HTERT RPE-1 (cell line): ENCODE measurements around the gene NRXN2.

ENCODE experiments used
- in situ Hi-C: fragments of 300-500 bp; cut with MboI; formaldehyde crosslinking; loops from 4 replicates; pipeline ENCODE4 v1.14.3; 2020; ENCODE audit warnings: low sequenced_read_pairs

The NRXN2 gene

DNA sequence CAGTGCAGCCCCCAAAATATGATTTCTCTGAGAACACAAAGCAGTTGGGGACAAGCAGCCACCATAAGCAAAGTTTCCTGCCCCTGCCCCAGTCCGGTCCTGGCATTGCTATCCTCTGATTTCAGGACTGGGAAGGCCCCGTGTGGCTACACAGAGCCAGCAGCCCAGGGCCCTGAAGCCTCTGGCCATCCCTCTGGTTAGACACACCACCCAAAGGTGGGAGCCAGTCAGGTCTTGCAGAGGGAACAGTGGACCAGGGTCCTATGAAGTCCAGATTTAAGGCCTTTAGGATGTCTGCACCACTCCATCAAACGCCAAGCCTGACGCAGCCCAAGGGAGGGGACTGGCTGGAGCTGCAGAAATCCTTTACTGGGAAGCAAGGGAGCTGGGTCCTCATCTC, 68.6 kb downstream of the NRXN2 start:
- in situ Hi-C loops: no loop called here

DNA sequence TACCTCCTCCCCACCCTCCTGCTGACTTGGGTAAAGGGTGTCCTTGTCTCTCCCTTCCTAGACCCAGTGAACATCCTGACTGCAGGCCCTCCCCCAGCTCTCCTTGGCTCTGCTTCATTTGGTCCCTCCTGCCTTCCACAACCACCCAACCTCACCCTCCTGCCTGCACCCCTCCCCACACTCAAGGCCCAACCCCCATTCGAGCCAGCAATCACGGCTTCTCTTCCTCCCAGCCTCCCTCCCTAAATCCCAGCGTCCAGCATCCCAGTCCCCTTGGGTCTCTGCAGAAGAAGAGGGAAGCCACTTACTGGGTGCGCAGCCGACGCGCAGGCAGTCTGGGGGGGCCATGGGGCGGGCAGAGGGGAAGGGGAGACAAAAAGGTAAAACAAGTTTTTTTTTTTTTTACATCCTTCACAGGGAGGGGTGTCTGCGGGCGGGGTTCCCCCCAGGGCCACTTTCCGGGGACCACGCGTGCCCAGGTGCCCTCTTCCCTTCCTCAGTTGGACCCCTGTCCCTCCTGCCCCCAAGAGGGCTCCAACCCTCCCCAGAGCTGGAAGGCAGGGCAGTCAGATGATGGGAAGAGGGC, 69.5 kb downstream of the NRXN2 start:
- in situ Hi-C loops: no loop called here

DNA sequence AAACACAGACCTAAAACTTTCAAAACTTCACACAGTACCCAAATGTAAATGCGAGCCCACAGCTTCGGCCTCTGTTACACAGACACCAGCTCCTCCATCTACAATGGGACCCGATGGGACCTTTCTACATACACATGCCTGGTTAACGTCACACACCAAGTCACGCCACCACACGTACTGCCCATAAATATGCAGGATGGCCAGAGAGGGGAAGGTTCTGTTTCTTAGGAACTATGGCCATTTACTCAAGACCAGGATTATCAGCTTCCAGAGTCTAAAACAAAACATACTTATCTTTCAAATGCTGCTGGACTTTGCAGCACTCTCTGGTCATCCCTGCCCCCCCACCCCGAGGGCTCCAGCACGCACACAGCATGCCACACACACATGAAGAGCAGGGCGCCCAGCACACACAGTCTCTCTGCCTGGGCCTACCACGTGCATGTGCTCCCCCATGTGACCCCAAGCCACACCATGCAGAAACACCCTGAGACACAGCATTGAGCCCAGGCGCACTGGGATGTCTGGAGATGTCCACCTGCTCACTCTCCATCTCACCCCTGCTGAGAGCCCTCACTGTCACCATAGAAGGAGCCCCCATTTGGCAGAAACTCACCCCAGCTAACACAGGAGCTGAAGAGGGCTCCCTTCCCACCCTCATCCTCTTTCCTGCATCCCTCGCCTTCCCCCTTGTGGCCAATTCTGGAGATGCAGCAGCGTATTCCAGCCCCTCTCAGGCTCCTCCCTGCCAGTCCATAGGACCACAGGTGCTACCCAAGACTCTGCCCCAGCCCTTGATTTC, 70.2 kb downstream of the NRXN2 start:
- in situ Hi-C loops: no loop called here

DNA sequence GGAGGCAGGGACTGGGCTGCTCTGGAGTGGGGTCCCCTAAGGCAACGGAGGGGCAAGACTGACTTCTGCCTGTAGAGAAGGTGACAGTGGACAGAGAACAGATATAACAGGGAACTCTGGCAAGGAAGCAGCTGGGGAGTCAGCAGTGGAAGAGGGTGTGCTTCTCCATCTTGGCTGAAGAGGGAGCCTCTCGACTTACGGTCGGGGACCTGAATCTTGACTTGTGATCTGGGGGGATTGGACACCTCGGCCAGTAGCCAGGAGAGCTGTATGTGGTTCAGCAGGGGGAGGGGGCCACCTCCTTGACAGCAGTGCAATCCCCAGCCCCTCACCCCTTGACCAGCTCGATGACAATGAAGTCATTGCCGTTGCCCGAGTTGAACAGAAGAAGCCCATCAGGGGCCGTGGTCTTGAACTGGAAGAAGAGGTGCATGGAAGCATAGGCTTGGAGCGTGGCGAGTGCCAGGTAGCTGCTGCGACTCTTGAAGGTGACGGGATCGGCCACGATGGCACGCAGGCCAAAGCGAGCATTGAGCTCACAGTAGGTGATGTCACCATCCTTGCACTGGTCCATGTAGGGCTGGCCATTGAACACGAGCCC, 72.0 kb downstream of the NRXN2 start:
- in situ Hi-C loops: no loop called here

DNA sequence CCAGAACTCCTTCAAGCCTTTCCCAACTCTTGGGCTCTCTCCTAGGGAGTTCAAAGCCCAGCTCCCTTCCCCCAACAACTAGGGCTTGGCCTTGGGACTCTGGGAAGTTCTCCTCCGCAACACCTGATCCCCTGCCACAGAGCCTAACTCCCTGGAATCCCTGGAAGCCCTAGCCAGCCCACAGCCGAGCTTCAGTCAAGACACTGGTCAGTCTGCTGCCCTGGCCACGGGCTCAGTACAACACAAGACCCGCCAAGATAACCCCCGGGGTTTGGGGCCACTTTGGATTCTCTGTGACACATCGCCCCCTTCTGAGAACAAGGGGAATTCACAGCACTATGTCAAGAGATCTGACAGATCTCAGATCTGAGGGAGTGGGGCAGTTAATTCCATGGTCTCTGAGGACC, 73.7 kb downstream of the NRXN2 start:
- in situ Hi-C loops: no loop called here

DNA sequence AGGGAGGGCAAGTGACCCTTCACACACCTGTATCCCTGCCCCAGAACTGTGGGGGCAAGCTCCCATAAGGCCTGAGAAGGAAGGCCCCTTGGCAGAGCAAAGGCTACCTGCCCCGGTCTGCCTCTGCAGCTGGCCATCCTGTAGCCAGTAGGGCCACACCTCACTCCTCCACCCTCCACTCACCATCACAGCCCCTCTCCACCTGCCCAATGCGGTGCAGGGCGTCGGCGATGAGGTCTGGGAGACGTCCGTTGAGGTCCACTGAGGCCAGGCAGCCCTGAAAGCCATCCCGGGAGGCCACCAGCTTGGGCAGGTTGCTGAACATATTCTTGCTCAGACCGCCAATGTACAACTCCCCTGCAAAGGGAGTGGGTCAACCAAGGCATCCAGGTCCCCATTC, 74.4 kb downstream of the NRXN2 start:
- in situ Hi-C loops: no loop called here

DNA sequence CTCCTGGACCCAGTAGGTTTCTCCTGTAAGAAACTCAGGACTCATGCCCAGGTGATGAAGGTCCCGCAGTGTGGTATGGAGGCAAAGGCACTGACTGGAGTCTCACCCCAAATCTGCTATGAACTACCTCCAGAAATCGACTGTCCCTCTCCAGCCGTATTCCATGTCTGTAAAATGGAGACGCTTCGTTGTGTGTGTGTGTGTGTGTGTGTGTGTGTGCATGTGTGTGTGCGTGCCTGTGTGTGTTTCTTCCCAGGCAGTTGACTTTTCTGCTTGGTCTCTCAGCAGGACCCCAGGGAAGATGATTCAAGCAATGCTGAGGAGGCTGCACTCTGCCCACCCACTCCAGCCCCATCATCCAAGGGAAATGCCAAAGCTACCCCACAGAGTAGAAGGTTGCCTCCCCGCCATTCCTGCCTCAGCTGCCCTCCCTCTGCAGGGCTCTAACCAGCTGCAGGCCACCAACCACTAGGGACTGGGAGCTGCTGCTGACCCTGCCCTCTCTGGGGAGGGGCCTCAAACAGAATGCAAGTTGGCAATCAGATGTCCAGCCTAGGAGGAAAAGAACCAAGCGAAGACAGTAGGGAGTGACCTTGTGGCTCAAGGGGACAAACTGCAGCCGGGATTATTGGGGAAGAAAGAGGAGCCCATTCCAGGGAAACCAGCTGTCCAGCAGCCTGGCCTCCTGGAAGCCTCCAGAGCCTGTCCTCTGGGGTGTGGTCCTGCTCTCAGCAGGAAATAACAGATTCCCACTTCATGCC, 75.8 kb downstream of the NRXN2 start:
- in situ Hi-C loops: no loop called here

DNA sequence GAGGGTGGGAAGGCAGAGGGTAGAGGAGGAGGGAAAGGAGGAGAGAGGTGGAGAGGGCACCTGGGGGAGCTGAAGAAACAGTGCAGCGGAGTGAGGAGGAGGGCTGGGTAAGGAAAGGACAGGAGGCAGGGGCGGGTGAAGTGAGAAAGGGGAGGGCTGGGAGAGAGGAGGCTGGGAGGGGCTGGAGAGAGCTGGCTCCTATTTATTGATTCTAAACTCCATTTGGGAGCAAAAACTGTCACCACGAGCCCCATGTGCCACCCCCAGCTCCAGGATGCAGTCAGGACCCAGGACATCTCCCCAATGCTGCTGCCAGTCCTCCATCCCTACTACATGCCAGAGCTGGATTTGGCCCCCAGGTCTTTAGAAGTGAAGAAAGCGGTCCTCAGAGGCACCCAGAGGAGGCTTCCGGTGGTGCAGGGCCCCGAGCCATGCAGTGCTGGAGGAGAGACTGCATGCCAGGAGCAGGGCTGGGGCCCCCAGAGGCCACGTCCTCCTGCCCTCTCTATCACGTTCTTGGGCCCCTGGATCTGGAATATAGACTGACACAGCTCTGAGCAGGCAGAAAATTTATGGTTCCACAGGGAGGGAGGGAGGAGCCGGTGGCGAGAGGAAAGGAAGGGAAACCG, 78.2 kb downstream of the NRXN2 start:
- in situ Hi-C loops: no loop called here

DNA sequence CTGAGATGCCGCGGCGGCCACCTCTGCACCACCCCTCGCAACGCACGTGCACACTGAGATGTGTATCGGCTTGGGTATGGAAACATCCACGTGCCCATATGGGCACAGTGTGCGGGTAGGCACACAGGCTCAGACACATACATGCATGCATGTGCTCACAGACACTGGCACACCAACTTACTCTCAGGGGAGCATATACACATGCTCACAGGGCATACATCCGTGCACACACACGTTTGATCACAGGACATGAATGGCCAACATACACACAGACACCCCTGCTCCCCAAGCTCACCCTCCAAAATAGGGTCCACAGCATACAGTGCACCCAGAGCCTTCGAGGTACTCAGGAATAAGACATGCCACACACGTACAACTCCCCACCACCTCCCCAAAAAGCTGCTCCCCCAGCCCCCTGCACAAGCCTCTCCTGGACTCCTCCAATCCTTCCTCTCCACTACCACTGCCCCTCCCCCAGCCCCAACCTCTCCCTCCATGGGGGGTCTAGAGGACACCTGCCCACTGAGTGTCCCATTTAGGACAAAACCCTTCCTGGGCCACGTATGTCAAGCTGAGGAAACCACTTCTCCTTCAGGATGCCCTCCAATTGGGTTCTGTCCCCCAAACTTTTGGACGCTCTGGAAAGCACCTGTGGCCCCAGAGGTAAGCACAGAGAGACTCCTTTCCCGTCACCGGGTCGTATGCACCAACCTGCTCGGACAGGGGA, 78.9 kb downstream of the NRXN2 start:
- in situ Hi-C loops: no loop called here

DNA sequence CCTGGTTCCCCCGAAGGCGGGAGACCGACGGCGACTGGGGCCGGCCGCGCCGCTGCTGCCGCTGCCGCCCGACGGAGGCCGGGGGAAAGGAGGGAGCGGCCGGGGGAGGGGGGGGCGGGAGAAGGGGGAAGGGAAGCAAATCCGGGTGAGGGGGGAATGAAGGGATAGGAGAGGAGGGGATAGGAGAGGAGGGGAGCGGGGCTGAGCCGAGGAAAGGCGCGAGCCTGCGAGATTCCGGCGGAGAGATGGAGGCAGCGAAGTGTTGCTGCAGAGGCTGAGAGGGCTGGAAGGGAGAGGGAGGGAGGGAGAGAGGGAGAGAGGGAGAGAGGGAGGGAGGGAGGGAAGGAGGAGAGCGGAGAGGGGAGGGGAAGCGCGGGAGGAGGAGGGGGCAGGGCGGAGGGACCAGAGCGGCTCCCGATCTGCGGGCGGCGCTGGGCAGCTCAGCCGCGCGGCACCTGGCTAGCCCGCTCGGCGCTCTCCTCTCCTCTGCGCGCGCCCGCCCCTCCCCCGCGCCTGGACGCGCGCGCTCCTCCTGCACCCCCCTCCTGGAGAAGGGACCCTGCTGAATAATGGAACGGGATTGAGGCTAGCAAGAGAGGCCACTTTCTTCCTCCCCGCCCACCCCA, 79.6 kb downstream of the NRXN2 start:
- in situ Hi-C loops: no loop called here

DNA sequence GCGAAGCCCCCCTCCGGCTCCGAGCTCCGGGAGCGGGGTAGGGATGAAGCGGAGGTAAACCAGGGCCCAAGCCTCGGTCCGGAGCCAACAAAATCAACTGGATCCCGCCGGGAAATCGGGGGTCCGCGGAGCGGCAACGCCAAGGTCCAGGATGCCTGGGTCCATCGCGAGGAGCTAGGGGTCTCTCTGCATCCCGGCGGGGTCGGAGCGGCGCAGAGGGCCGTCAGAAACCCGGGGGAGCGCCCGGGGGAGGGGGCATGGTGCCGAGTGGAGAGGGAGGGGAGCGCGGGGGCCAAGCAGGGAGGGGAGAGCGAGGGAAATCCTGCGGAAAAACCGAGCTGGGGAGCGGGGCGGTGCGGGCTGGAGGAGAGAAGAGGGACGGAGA, 80.1 kb downstream of the NRXN2 start:
- in situ Hi-C loops: no loop called here

DNA sequence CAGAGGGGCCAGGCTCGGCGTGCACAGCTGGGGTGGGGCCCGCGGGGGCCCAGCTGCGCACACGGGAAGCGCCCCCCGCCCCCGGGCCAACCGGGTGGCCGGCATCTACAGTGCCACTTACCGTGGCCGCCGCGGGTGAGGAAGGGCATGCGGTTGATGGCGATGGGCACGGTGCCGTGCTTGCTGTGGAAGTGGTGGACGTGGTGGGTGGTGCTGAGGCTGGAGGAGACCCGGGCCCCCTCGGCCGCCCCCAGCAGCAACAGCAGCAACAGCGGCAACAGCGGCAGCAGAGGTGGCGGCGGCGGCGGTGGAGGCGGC, 80.6 kb downstream of the NRXN2 start:
- in situ Hi-C loops: no loop called here

DNA sequence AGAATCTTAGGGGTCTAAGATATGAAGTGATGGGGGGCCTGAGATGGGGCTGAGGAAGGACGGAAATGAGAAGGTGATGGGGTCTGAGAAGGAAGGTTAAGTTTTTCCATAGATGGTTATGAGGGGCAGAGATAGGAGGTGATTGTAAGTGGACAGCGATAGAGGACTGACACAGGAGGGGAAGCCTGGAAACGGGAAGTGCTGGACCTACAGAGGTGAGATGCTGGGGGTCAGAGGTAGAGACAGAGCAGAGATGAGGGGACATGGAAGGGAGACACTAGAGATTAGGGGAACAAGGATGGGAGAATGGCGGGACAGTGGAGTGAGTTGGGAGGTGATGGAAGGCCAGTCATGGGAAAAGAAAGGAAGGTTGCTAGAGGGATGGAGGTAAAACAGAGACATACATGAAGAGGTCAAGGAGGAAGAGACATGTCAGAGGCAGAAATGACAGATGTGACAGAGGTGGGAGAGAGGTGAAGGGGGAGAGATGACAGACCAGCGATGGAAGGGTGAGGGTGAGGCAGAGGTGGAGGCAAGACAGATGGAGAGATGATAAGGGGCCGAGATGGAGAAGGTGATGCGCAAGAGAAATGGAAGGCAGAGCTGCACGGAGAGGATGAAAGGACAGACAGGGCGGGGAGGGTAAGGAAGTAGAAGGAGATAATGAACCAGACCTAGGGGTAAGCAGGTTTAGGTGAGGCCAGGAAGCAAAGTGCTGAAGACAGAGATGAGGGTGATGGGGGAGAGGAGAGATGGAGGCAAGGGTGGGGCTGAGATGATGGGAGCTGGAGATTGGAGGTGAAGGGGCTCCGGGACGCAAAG, 81.2 kb downstream of the NRXN2 start:
- in situ Hi-C loops: no loop called here

DNA sequence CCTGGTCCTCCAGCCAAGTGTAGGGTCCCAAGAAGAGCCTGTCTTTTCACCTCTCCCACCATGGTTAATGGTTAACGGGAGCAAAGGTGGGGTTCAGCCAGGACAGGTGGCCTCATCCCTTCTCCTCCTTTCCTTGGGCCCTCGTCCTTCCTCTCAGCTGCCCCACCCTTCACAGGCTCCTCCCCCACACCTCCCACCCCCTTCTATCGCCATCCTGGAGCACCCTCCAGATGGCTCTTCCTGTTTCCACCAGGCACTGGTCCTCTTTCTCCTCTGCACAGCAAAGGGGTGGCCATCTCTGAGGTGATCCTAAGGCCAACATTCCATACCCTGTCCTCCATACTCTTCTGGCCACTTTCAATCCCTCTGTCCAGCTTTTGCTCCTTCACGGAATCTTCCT, 83.1 kb downstream of the NRXN2 start:
- in situ Hi-C loops: no loop called here

DNA sequence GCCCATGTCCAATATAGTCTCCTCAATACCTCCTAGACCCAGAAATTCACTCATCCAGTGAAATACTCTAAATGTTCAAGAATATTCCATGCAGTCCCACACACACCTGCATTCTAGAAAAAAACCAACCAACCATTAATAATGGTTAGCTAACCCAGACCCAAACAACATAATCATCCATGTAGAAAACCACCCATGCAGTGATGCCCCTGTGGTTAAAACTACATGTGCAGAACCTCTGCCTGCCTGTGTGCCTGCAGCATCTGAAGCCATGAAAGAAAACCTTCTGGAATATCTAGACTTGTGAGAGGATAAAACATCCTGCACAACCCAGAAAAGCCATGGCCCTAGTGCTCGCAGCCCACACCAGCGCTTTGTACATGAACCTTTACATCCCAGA, 84.2 kb downstream of the NRXN2 start:
- in situ Hi-C loops: no loop called here

DNA sequence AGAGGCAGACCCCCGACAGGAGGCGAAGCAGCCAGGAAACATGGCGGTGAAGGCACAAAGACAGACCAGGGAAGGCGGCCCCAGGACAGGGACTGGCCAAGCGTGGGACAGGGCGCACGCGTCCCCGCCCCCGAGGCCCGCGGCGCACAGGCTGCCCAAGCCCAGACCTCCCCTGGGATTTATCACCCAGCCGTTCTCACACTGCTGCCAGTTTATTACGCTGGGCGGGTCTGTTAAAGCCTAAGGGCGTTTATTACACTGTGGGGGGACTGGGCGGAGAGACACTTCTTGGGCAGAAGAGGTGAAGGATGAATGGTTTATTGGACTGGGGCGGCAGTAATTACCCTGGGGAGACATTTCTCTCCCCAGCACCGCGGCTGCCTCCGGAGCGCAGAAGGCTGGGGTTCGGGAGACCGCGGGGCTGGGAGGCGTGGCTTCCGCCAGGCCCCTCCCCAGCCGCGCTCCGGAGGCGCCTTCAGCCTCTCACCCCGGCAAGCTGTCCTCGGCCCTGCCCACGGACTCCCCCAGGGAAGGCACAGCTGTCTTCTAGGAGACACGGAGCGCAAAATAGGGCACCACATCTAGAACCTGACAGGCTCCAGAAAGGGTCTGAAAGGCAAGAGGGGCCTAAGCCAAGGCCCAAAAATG, 84.9 kb downstream of the NRXN2 start:
- in situ Hi-C loops: no loop called here

DNA sequence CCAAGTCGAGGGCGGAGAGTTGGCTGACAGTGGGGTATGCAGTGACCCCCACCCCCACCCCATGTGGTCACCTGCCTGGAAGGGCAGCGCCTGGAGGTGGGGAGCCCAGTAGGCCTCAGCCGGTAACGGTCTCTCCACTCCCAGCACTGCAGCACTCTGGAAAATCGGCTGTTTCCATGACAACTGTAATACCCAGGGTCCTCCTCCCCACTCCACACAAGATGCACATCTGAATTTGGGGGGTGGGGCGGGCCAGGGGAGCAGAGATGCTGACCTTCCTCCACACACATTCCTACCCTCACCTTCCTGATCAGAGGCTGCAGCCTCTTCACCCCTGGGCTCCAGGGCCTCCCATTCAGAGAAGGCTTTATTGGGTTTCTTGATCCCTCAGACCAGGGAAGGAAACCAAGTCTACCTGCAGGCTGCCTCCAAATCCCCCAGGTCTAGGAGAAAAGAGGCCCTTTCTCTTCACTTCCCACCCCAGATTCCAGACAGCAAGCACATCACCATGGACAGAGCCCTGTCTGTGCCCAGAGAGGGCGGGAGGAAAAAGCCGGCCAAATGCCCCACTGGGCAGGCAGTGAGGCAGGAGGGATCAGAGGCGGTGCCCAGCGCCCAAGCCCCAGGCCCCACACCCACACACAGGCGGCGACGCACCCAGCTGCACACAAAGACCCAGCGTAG, 85.5 kb downstream of the NRXN2 start:
- in situ Hi-C loops: no loop called here

DNA sequence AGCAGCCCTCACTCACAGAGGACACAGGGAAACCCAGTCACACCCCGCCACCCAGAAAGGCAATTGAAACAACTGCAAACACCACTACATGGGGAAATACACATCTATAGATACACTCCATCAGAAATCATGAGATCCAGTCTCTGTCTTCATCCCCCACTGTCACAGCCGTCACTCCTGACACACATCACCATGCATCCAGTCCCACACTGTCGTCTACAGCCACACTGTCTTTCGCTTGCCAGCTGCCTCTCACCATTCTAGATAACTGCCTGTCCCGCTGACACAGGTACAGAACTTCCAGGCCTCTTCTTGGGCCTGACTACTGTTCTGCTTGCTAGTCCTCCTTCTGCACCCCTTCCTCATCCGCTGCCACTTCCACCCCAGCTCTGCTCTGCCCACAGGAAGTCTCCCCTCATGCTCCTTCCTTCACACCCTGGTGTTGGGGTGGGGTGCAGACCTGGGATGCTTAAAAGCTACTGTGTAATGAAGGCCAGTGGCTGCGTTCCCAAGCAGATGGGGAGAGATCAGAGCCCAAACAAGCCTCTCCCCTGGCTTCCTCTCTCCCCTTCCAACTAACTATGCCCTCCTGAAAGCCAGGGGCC, 89.3 kb downstream of the NRXN2 start:
- in situ Hi-C loops: no loop called here
